Measurements from ENCODE around the gene CMTM7. TPM values are rescaled to one million over a fixed set of nuclear protein-coding genes. Genes with fewer than 3 reads are reported as not detected.

CMTM7 gene
- total and polyA plus RNA-seq, 2 of the 13 experiments (the other 11 are each of a cell fraction or from before 2014, with no cell fraction given): 20.9 to 21.4 TPM

GRCh38 chr3:32502118-32502945 is 110.7 kb downstream of the CMTM7 start, which contains the start of gene CMTM6 (continued):
- no peak for TF ChIP-seq ZBTB4 (CRISPR knock-in tag; IDR thresholded peaks at IDR 0.05; ENCODE audit: borderline replicate concordance)
- TF ChIP-seq PCBP1 (IDR thresholded peaks at IDR 0.05; ENCODE audit: borderline replicate concordance, low read depth, low read length): no peak
- no peak for TF ChIP-seq ZNF737 (CRISPR knock-in tag; IDR thresholded peaks at IDR 0.05; ENCODE audit: borderline replicate concordance)
- TF ChIP-seq USF2 (IDR thresholded peaks at IDR 0.05; ENCODE audit: low read depth, low read length): no peak
- no peak for TF ChIP-seq USF2 (CRISPR knock-in tag; IDR thresholded peaks at IDR 0.05; ENCODE audit: borderline replicate concordance)
- TF ChIP-seq SP140L (CRISPR knock-in tag; IDR thresholded peaks at IDR 0.05; ENCODE audit: borderline replicate concordance): no peak
- no peak for TF ChIP-seq GLI4 (CRISPR knock-in tag; IDR thresholded peaks at IDR 0.05; ENCODE audit: borderline replicate concordance)
- TF ChIP-seq ZFP90 (CRISPR knock-in tag; IDR thresholded peaks at IDR 0.05; ENCODE audit: borderline replicate concordance): no peak
- no peak for TF ChIP-seq BORCS8-MEF2B (CRISPR knock-in tag; IDR thresholded peaks at IDR 0.05)
- TF ChIP-seq SYNCRIP (IDR thresholded peaks at IDR 0.05; ENCODE audit: insufficient read depth, low read depth, low read length): no peak
- no peak for TF ChIP-seq ZNF703 (CRISPR knock-in tag; IDR thresholded peaks at IDR 0.05; ENCODE audit: borderline replicate concordance)
- no peak for TF ChIP-seq FOXP4 (CRISPR knock-in tag; IDR thresholded peaks at IDR 0.05)
- no peak for TF ChIP-seq ZNF720 (CRISPR knock-in tag; IDR thresholded peaks at IDR 0.05)
- no peak for TF ChIP-seq ELK4 (CRISPR knock-in tag; IDR thresholded peaks at IDR 0.05; ENCODE audit: borderline replicate concordance)
- no peak for TF ChIP-seq HNRNPL (IDR thresholded peaks at IDR 0.05; ENCODE audit: low read depth, low read length)
- no peak for TF ChIP-seq ZNF496 (CRISPR knock-in tag; IDR thresholded peaks at IDR 0.05; ENCODE audit: insufficient replicate concordance)
- no peak for TF ChIP-seq ZKSCAN8 (CRISPR knock-in tag; IDR thresholded peaks at IDR 0.05; ENCODE audit: borderline replicate concordance)
- no peak for TF ChIP-seq TFDP1 (CRISPR knock-in tag; IDR thresholded peaks at IDR 0.05; ENCODE audit: borderline replicate concordance)
